ENCODE measurements around the gene CXCL3. TPM values are rescaled to one million over a fixed set of nuclear protein-coding genes. Genes with fewer than 3 reads are reported as not detected.

Gene CXCL3
- total and polyA plus RNA-seq, 2 experiments from 2014 or later, result 0.26 TPM; not detected in 1

- Histone ChIP-seq H3K27me3 (no peaks in the 10 kb centered on the region), H3K4me1 (ENCODE audit: low read depth) (no peaks in the 10 kb centered on the region), H3K9me3 (ENCODE audit: low read depth) (no peaks in the 10 kb centered on the region), H3K27ac (no peak overlapping the region), H3K36me3 (no peaks in the 10 kb centered on the region), H3K4me3 (no peak overlapping the region)
- TF ChIP-seq, protein P1, sequence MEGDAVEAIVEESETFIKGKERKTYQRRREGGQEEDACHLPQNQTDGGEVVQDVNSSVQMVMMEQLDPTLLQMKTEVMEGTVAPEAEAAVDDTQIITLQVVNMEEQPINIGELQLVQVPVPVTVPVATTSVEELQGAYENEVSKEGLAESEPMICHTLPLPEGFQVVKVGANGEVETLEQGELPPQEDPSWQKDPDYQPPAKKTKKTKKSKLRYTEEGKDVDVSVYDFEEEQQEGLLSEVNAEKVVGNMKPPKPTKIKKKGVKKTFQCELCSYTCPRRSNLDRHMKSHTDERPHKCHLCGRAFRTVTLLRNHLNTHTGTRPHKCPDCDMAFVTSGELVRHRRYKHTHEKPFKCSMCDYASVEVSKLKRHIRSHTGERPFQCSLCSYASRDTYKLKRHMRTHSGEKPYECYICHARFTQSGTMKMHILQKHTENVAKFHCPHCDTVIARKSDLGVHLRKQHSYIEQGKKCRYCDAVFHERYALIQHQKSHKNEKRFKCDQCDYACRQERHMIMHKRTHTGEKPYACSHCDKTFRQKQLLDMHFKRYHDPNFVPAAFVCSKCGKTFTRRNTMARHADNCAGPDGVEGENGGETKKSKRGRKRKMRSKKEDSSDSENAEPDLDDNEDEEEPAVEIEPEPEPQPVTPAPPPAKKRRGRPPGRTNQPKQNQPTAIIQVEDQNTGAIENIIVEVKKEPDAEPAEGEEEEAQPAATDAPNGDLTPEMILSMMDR (IDR thresholded peaks at IDR 0.05; ENCODE audit: low read depth, low read length), result no peak
- no peak for DNase-seq (ENCODE audit: low read depth in 1 of 2, low spot score in 1 of 2)
Measured at GRCh38 chr4:74059161-74059829, 20.8 kb upstream of the CXCL3 start.

- no peak overlapping the region for H3K4me3 ChIP-seq
- TF ChIP-seq, protein P1 (IDR thresholded peaks at IDR 0.05; ENCODE audit: low read depth, low read length), result no peak
- H3K27ac ChIP-seq, result no peak overlapping the region
- DNase-seq (ENCODE audit: low read depth in 1 of 2, low spot score in 1 of 2), result no peak
- H3K4me1 ChIP-seq (ENCODE audit: low read depth), result no peaks in the 10 kb centered on the region
- H3K36me3 ChIP-seq, result no peaks in the 10 kb centered on the region
- no peaks in the 10 kb centered on the region for H3K9me3 ChIP-seq (ENCODE audit: low read depth)
- H3K27me3 ChIP-seq, result no peaks in the 10 kb centered on the region
Measured at GRCh38 chr4:74058048-74058651, 19.7 kb upstream of the CXCL3 start.

- H3K4me3 ChIP-seq, result no peak overlapping the region
- TF ChIP-seq, protein P1 (IDR thresholded peaks at IDR 0.05; ENCODE audit: low read depth, low read length), result no peak
- DNase-seq (ENCODE audit: low read depth in 1 of 2, low spot score in 1 of 2), result no peak
- no peaks in the 10 kb centered on the region for H3K36me3 ChIP-seq
- H3K9me3 ChIP-seq (ENCODE audit: low read depth), result no peaks in the 10 kb centered on the region
- no peaks in the 10 kb centered on the region for H3K4me1 ChIP-seq (ENCODE audit: low read depth)
- no peaks in the 10 kb centered on the region for H3K27me3 ChIP-seq
- H3K27ac ChIP-seq, result no peak overlapping the region
Measured at GRCh38 chr4:74057588-74057987, 19.1 kb upstream of the CXCL3 start.

DNA sequence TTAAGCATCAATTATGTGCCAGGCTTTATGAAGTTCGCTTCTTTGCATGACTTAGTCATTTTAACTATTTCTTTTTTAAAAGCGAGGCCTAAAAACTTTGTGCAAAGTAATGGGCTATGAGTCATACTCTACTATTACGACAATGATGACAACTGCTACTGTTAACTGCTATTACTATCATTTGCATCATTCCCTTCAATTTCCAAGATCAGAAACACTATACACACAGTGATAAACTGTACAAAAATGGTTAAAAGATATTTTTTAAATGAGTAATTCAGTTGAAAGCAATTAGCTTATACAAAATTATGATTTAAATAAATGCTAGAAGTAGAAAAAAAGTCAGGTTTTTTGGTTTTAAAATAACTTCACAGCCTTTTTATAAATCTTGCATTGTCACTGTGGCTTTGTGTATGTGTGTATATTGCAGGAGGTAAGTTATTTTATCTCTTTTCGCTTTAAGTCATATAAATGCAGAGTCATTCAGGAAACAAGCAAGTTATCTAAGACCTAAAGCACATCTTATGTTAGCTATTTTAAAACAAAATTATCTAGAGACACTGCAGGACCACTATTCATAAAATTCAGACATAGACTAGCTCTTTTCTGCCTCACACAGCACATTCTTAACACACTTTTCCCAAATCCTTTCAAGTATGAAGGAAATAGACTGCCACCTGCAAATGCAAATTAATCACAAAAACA is 18.5 kb upstream of the CXCL3 start:
- DNase-seq (ENCODE audit: low read depth in 1 of 2, low spot score in 1 of 2), result peak in 1 of 2 donors; percentile 83
- H3K27ac ChIP-seq, result no peak overlapping the region

GRCh38 chr4:74056114-74056857 is 17.8 kb upstream of the CXCL3 start:
- Histone ChIP-seq H3K36me3 (no peaks in the 10 kb centered on the region), H3K9me3 (ENCODE audit: low read depth) (no peaks in the 10 kb centered on the region), H3K4me3 (no peak overlapping the region), H3K4me1 (ENCODE audit: low read depth) (no peaks in the 10 kb centered on the region), H3K27me3 (no peaks in the 10 kb centered on the region), H3K27ac (no peak overlapping the region)
- TF ChIP-seq, protein P1 (IDR thresholded peaks at IDR 0.05; ENCODE audit: low read depth, low read length), result peak; percentile 19
- peak in 1 of 2 donors; percentile 45 for DNase-seq (ENCODE audit: low read depth in 1 of 2, low spot score in 1 of 2)

More for the DNA sequence above, 18.5 kb upstream of the CXCL3 start:
- TF ChIP-seq, protein P1 (IDR thresholded peaks at IDR 0.05; ENCODE audit: low read depth, low read length), result no peak
- Histone ChIP-seq H3K4me1 (ENCODE audit: low read depth) (no peaks in the 10 kb centered on the region), H3K9me3 (ENCODE audit: low read depth) (no peaks in the 10 kb centered on the region), H3K4me3 (no peak overlapping the region), H3K36me3 (no peaks in the 10 kb centered on the region), H3K27me3 (no peaks in the 10 kb centered on the region)

Measured in cardiac muscle cell (in vitro differentiated cells and primary cell).